DMS153 treated with DMSO at 0.1 percent for 48 hours (cell line): ENCODE data around the gene COL15A1.

ENCODE experiments used
- DNase-seq: peaks from one replicate; lab custom pipeline; 2025; ENCODE audit not compliant: unreplicated experiment; lab: John Stamatoyannopoulos, UW

The COL15A1 gene

GRCh38 chr9:99104459-99105151 lies 160.9 kb downstream of the COL15A1 start, which contains the start of gene TGFBR1:
Gene TGFBR1 (plus strand): TSS chr9:99105113. CDS start chr9:99105206, 93 bp downstream.
- peak; percentile 90 for DNase-seq

- DNase-seq = no peak
Measured at GRCh38 chr9:99105152-99106043, 161.7 kb downstream of the COL15A1 start.

GRCh38 chr9:99106044-99106375 lies 162.3 kb downstream of the COL15A1 start:
- no peak for DNase-seq

GRCh38 chr9:99107421-99107820 lies 163.7 kb downstream of the COL15A1 start:
- no peak for DNase-seq

- no peak for DNase-seq
Measured at GRCh38 chr9:99108131-99108530, 164.4 kb downstream of the COL15A1 start.

GRCh38 chr9:99109522-99109921 lies 165.8 kb downstream of the COL15A1 start:
- DNase-seq = no peak

- DNase-seq = no peak
Measured at GRCh38 chr9:99112750-99113413, 169.2 kb downstream of the COL15A1 start.

GRCh38 chr9:99113414-99114048 lies 169.8 kb downstream of the COL15A1 start:
- no peak for DNase-seq

GRCh38 chr9:99114049-99114440 lies 170.3 kb downstream of the COL15A1 start:
- no peak for DNase-seq

- DNase-seq = no peak
Measured at GRCh38 chr9:99114846-99115500, 171.3 kb downstream of the COL15A1 start.

- DNase-seq = no peak
Measured at GRCh38 chr9:99116003-99116411, 172.3 kb downstream of the COL15A1 start.

GRCh38 chr9:99118782-99119466 lies 175.2 kb downstream of the COL15A1 start:
- no peak for DNase-seq

- DNase-seq = no peak
Measured at GRCh38 chr9:99119976-99120655, 176.4 kb downstream of the COL15A1 start.
